A673 (cell line): ENCODE measurements around the gene GNAI2.

Experiments used
- EZH2 ChIP-seq: fragments of 200-600 bp; sonication (generic); IDR thresholded peaks from 2 replicates; pipeline ENCODE4 v1.6.1; 2017; ENCODE audit warnings: borderline replicate concordance, low read depth, mild to moderate bottlenecking, mixed read lengths, antibody characterized with exemption, low read length; ENCODE audit not compliant: poor library complexity, severe bottlenecking
- TF ChIP-seq, protein P1 (sequence below): fragments of 300-800, 200-600 bp; sonication (generic); conservative IDR thresholded peaks from 2 replicates; pipeline ENCODE4 v1.5.1; 2017; ENCODE audit warnings: low read depth, mild to moderate bottlenecking, antibody characterized with exemption, low read length, moderate library complexity, mixed read lengths

- TF ChIP-seq EZH2: no peak
- TF ChIP-seq, protein P1, sequence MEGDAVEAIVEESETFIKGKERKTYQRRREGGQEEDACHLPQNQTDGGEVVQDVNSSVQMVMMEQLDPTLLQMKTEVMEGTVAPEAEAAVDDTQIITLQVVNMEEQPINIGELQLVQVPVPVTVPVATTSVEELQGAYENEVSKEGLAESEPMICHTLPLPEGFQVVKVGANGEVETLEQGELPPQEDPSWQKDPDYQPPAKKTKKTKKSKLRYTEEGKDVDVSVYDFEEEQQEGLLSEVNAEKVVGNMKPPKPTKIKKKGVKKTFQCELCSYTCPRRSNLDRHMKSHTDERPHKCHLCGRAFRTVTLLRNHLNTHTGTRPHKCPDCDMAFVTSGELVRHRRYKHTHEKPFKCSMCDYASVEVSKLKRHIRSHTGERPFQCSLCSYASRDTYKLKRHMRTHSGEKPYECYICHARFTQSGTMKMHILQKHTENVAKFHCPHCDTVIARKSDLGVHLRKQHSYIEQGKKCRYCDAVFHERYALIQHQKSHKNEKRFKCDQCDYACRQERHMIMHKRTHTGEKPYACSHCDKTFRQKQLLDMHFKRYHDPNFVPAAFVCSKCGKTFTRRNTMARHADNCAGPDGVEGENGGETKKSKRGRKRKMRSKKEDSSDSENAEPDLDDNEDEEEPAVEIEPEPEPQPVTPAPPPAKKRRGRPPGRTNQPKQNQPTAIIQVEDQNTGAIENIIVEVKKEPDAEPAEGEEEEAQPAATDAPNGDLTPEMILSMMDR: 0 out of 2 replicates have a peak, but pooled peaks have one; percentile 21
Observed at GRCh38 chr3:50298836-50299637, 63.0 kb downstream of the GNAI2 start, which contains the start of the genes HYAL3 and NAA80.
